Activated CD8-positive, alpha-beta T cell treated with anti-CD3 and anti-CD28 coated beads for 36 hours (primary cell): Measurements from ENCODE around the gene CYBB. TPM values are rescaled to one million over a fixed set of nuclear protein-coding genes. Genes with fewer than 3 reads are reported as not detected.

ENCODE experiments used
- ATAC-seq: fragments of 200-7000 bp; cut with Tn5 transposase; one replicate; pipeline ENCODE4 v1.10.0; 2021; ENCODE audit warnings: mild to moderate bottlenecking, moderate library complexity
- CTCF ChIA-PET: fragments of 350-600 bp; sonication (Branson Sonifier 250); formaldehyde crosslinking; loops from one replicate; lab custom pipeline; 2021; ENCODE audit warnings: antibody characterized with exemption; lab: Charles Lee
- POLR2A ChIA-PET: fragments of 350-600 bp; sonication (Branson Sonifier 250); formaldehyde crosslinking; loops from one replicate; lab custom pipeline; 2021; ENCODE audit warnings: antibody characterized with exemption; lab: Charles Lee
- DNase-seq: peaks from one replicate; pipeline ENCODE4 v3.0.0-alpha.2; 2020
- H3K27ac Mint-ChIP-seq: one replicate; pipeline ENCODE4 v1.8.0; 2021; ENCODE audit warnings: mild to moderate bottlenecking, mixed read lengths
- H3K27me3 Mint-ChIP-seq: one replicate; pipeline ENCODE4 v1.8.0; 2021; ENCODE audit warnings: mixed read lengths
- H3K36me3 Mint-ChIP-seq: one replicate; pipeline ENCODE4 v1.8.0; 2021; ENCODE audit warnings: low read depth, mixed read lengths
- H3K4me1 Mint-ChIP-seq: one replicate; pipeline ENCODE4 v1.8.0; 2021; ENCODE audit warnings: low read depth, mixed read lengths
- H3K4me3 Mint-ChIP-seq: one replicate; pipeline ENCODE4 v1.8.0; 2021; ENCODE audit warnings: mild to moderate bottlenecking, moderate library complexity, mixed read lengths
- H3K9me3 Mint-ChIP-seq: one replicate; pipeline ENCODE4 v1.8.0; 2021; ENCODE audit warnings: mixed read lengths
- intact Hi-C: fragments of 100-400 bp; cut with micrococcal nuclease; formaldehyde crosslinking; loops from one replicate; pipeline ENCODE4 v1.10.0; 2022
- total RNA-seq, 2 experiments: library from RNA; stranded (reverse); gene quantifications; one replicate each; pipeline ENCODE4 v1.2.3, GENCODE V29; 2021
- TF ChIP-seq, protein P1 (sequence below): fragments of 200-600 bp; IDR thresholded peaks from one replicate; pipeline ENCODE4 v1.8.0; 2022; ENCODE audit warnings: antibody characterized with exemption, mild to moderate bottlenecking

CYBB gene
- total RNA-seq, 2 experiments from 2014 or later = 0.07 to 0.25 TPM

GRCh38 chrX:37776987-37777325 is 2.9 kb upstream of the CYBB start:
- intact Hi-C loops = no loop called here
- Mint-ChIP-seq H3K36me3 (no peaks in the 10 kb centered on the region), H3K27ac (peak overlapping the region; percentile 61), H3K4me3 (no peak overlapping the region), H3K27me3 (no peaks in the 10 kb centered on the region), H3K9me3 (no peaks in the 10 kb centered on the region), H3K4me1 (peaks cover 23% of the 10 kb centered on the region)
- DNase-seq = no peak
- ChIA-PET CTCF (interaction anchor here (1.0 to 1.7 kb wide), 3 partner anchors 30 to 47 kb away, joined by 3 to 6 read pairs (median 6); no protein-coding TSS in a partner anchor), POLR2A (no interaction called here)
- TF ChIP-seq, protein P1, sequence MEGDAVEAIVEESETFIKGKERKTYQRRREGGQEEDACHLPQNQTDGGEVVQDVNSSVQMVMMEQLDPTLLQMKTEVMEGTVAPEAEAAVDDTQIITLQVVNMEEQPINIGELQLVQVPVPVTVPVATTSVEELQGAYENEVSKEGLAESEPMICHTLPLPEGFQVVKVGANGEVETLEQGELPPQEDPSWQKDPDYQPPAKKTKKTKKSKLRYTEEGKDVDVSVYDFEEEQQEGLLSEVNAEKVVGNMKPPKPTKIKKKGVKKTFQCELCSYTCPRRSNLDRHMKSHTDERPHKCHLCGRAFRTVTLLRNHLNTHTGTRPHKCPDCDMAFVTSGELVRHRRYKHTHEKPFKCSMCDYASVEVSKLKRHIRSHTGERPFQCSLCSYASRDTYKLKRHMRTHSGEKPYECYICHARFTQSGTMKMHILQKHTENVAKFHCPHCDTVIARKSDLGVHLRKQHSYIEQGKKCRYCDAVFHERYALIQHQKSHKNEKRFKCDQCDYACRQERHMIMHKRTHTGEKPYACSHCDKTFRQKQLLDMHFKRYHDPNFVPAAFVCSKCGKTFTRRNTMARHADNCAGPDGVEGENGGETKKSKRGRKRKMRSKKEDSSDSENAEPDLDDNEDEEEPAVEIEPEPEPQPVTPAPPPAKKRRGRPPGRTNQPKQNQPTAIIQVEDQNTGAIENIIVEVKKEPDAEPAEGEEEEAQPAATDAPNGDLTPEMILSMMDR = no peak
- ATAC-seq = peak; percentile 37

GRCh38 chrX:37781081-37781480 is 1.2 kb downstream of the CYBB start:
- Mint-ChIP-seq H3K27ac (no peak overlapping the region), H3K36me3 (no peaks in the 10 kb centered on the region), H3K27me3 (no peaks in the 10 kb centered on the region), H3K4me1 (peaks cover 20% of the 10 kb centered on the region), H3K9me3 (no peaks in the 10 kb centered on the region), H3K4me3 (no peak overlapping the region)
- ATAC-seq (no peak), DNase-seq (no peak)
- TF ChIP-seq, protein P1 = no peak
- ChIA-PET POLR2A (no interaction called here), CTCF (interaction anchor here (1.7 kb wide), 1 partner anchor 35 kb away, joined by 5 read pairs; no protein-coding TSS in a partner anchor)
- intact Hi-C loops = no loop called here

DNA sequence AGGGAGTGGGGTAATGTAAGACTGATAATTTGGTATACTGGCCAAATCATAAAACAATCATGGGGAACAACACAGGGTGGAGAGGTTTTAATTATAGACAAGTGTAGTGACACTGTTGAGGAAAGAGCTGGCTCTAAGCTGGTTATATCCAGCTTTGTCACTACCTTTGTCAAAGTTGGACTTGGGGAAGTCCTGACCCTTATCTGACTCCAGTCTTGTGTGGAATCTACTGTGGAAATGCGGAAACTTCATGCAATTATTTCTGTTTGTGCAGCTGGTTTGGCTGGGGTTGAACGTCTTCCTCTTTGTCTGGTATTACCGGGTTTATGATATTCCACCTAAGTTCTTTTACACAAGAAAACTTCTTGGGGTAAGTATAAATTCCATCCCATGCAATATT is 2.0 kb downstream of the CYBB start:
- no peaks in the 10 kb centered on the region for H3K36me3 Mint-ChIP-seq
- intact Hi-C loops = no loop called here
- no peak for ATAC-seq
- H3K27ac Mint-ChIP-seq = no peak overlapping the region
- H3K4me3 Mint-ChIP-seq = no peak overlapping the region
- ChIA-PET POLR2A (no interaction called here), CTCF (interaction anchor here (1.7 kb wide), 1 partner anchor 36 kb away, joined by 5 read pairs; no protein-coding TSS in a partner anchor)
- no peaks in the 10 kb centered on the region for H3K9me3 Mint-ChIP-seq
- no peak for DNase-seq
- peaks cover 18% of the 10 kb centered on the region for H3K4me1 Mint-ChIP-seq
- TF ChIP-seq, protein P1 = no peak
- H3K27me3 Mint-ChIP-seq = no peaks in the 10 kb centered on the region

DNA sequence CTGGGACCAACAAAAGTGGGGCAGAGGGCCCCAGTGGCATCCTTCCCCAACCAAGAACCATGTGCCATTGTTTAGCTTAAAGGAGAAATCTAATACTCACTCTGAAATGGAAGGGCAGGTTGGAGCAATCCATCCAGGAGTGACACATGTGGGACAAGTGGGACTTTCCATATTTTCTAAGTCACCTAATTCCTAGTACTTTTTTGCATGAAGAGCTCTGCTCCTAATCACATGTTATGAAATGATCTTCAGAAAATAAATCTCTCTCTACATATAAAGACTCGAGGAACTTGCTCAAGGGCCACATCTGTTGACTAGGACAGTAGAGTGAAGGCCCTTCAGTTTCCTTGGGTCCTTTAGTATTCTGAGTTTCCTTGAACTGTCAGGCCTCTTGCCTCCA is 2.5 kb downstream of the CYBB start:
- no peaks in the 10 kb centered on the region for H3K9me3 Mint-ChIP-seq
- POLR2A ChIA-PET = no interaction called here
- intact Hi-C loops = no loop called here
- CTCF ChIA-PET = no interaction called here
- no peak overlapping the region for H3K4me3 Mint-ChIP-seq
- no peaks in the 10 kb centered on the region for H3K27me3 Mint-ChIP-seq
- TF ChIP-seq, protein P1 = no peak
- H3K4me1 Mint-ChIP-seq = peaks cover 18% of the 10 kb centered on the region
- no peak overlapping the region for H3K27ac Mint-ChIP-seq
- ATAC-seq (no peak), DNase-seq (no peak)
- H3K36me3 Mint-ChIP-seq = no peaks in the 10 kb centered on the region

DNA sequence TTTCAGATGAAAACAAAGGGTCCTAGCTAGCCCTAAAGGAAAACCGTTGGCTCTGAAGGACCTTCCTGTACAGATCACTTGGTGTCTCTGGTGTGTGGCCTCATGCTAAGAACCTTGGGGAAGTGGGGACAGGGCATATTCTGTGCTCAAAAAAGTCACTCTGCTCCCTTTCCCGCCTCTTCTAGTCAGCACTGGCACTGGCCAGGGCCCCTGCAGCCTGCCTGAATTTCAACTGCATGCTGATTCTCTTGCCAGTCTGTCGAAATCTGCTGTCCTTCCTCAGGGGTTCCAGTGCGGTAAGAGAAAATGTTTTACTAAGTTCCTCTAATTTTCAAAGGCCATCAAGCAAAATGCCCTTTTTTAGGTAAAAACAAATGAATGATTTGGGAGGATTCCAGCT is 3.4 kb downstream of the CYBB start:
- CTCF ChIA-PET = interaction anchor here (1.1 kb wide), 1 partner anchor 42 kb away, joined by 3 read pairs; no protein-coding TSS in a partner anchor
- ATAC-seq = no peak
- no peaks in the 10 kb centered on the region for H3K9me3 Mint-ChIP-seq

More for the DNA sequence above, 3.4 kb downstream of the CYBB start:
- POLR2A ChIA-PET = no interaction called here
- DNase-seq = no peak
- no peak overlapping the region for H3K4me3 Mint-ChIP-seq
- H3K4me1 Mint-ChIP-seq = peaks cover 23% of the 10 kb centered on the region
- H3K27ac Mint-ChIP-seq = no peak overlapping the region
- TF ChIP-seq, protein P1 = no peak
- no peaks in the 10 kb centered on the region for H3K27me3 Mint-ChIP-seq
- intact Hi-C loops = no loop called here
- no peaks in the 10 kb centered on the region for H3K36me3 Mint-ChIP-seq
